ENCODE data around the gene TWF1. TPM values are rescaled to one million over a fixed set of nuclear protein-coding genes. Genes with fewer than 3 reads are reported as not detected.
A peak's percentile ranks its signal among the peaks of the same experiment; 100 is the strongest.

TWF1 gene
- total RNA-seq, 1 experiment from 2014 or later, result 85.9 TPM

- peaks cover 10% of the 10 kb centered on the region for H3K4me1 ChIP-seq (replicated peaks; ENCODE audit: insufficient read depth)
- DNase-seq, result no peak
- 0 out of 2 replicates have a peak, but pooled peaks cover 4% of the 10 kb centered on the region for H3F3A ChIP-seq (ENCODE audit: insufficient read depth, low read depth)
- no peaks in the 10 kb centered on the region for H3K9me2 ChIP-seq (ENCODE audit: insufficient read depth)
- no peak for TF ChIP-seq EZH2 (IDR thresholded peaks at IDR 0.05; ENCODE audit: low read depth)
- TF ChIP-seq, protein P1, sequence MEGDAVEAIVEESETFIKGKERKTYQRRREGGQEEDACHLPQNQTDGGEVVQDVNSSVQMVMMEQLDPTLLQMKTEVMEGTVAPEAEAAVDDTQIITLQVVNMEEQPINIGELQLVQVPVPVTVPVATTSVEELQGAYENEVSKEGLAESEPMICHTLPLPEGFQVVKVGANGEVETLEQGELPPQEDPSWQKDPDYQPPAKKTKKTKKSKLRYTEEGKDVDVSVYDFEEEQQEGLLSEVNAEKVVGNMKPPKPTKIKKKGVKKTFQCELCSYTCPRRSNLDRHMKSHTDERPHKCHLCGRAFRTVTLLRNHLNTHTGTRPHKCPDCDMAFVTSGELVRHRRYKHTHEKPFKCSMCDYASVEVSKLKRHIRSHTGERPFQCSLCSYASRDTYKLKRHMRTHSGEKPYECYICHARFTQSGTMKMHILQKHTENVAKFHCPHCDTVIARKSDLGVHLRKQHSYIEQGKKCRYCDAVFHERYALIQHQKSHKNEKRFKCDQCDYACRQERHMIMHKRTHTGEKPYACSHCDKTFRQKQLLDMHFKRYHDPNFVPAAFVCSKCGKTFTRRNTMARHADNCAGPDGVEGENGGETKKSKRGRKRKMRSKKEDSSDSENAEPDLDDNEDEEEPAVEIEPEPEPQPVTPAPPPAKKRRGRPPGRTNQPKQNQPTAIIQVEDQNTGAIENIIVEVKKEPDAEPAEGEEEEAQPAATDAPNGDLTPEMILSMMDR (conservative IDR thresholded peaks at IDR 0.05), result no peak
- no TSS peak for BruUV-seq (replicated peaks)
- no peak overlapping the region for H3K4me2 ChIP-seq
- no peaks in the 10 kb centered on the region for H3K9me3 ChIP-seq (ENCODE audit: insufficient read depth, low read depth)
- H2AFZ ChIP-seq, result no peak overlapping the region
- H3K79me2 ChIP-seq (ENCODE audit: low read depth), result no peaks in the 10 kb centered on the region
- no peaks in the 10 kb centered on the region for H4K20me1 ChIP-seq (ENCODE audit: insufficient read depth)
- no peak overlapping the region for H3K4me3 ChIP-seq
- no peaks in the 10 kb centered on the region for H3K27me3 ChIP-seq (ENCODE audit: insufficient read depth, low read depth)
- H3K27ac ChIP-seq, result no peak overlapping the region
- ChIA-PET POLR2A (ENCODE audit: unreplicated experiment) (no interaction called here), CTCF (interaction anchor here (0.7 kb wide), 1 partner anchor 57 kb away, joined by 3 read pairs; no protein-coding TSS in a partner anchor)
- no peaks in the 10 kb centered on the region for H3K36me3 ChIP-seq (ENCODE audit: low read depth)
- intact Hi-C loops (cut with micrococcal nuclease; ENCODE audit: unreplicated experiment), result no loop called here
These were observed 5.9 kb upstream of the TWF1 start for GRCh38 chr12:43812057-43812456.

- CTCF ChIA-PET, result no interaction called here
- no peaks in the 10 kb centered on the region for H3K9me3 ChIP-seq (ENCODE audit: insufficient read depth, low read depth)
- intact Hi-C loops (cut with micrococcal nuclease; ENCODE audit: unreplicated experiment), result loop anchor here (2.0 to 5.0 kb wide), 2 partner anchors 49 to 75 kb away; partner anchors contain the start of genes IRAK4 and PUS7L
- POLR2A ChIA-PET (ENCODE audit: unreplicated experiment), result no interaction called here
- peaks cover 38% of the 10 kb centered on the region for H3K79me2 ChIP-seq (ENCODE audit: low read depth)
- peak overlapping the region; percentile 95; the same call in 1 of the 2 replicates for H2AFZ ChIP-seq
- no peaks in the 10 kb centered on the region for H3F3A ChIP-seq (ENCODE audit: insufficient read depth, low read depth)
- no peaks in the 10 kb centered on the region for H4K20me1 ChIP-seq (ENCODE audit: insufficient read depth)
- peak overlapping the region; percentile 76; the same call in 1 of the 2 replicates for H3K27ac ChIP-seq
- H3K36me3 ChIP-seq (ENCODE audit: low read depth), result peaks cover 17% of the 10 kb centered on the region; the same call in 1 of the 2 replicates
- no peak for TF ChIP-seq EZH2 (IDR thresholded peaks at IDR 0.05; ENCODE audit: low read depth)
- TF ChIP-seq, protein P1 (conservative IDR thresholded peaks at IDR 0.05), result no peak
- no TSS peak for BruUV-seq (replicated peaks)
- H3K27me3 ChIP-seq (ENCODE audit: insufficient read depth, low read depth), result no peaks in the 10 kb centered on the region
- peak in 1 of 2 experiments; percentile 66 for DNase-seq
- H3K4me3 ChIP-seq, result peak overlapping the region; percentile 94; the same call in 1 of the 2 replicates
- no peaks in the 10 kb centered on the region for H3K9me2 ChIP-seq (ENCODE audit: insufficient read depth)
- peak overlapping the region; percentile 98 for H3K4me2 ChIP-seq
- H3K4me1 ChIP-seq (replicated peaks; ENCODE audit: insufficient read depth), result peaks cover 28% of the 10 kb centered on the region
These were observed 1.3 kb upstream of the TWF1 start for GRCh38 chr12:43807386-43807785.

DNA sequence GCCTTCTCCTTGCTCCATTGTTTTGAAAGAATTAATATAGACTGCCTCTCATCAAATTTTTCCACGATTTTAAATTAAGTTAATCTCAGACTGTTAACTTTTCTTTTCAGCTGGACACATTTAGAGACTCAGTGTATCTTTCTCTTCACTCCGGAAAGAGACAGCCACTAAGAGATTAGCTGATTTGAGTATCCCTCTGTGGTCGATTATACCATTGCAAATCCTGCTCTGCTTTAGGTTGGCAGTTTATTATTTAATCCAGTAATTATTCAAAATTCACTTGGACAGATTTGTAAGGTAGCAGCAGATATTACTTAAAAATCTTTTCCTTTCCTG lies 588 bp upstream of the TWF1 start:
- TSS peak; percentile 79 for BruUV-seq (replicated peaks)
- Histone ChIP-seq H2AFZ (peak overlapping the region; percentile 95), H3F3A (ENCODE audit: insufficient read depth, low read depth) (no peaks in the 10 kb centered on the region), H3K36me3 (ENCODE audit: low read depth) (peaks cover 24% of the 10 kb centered on the region; the same call in 1 of the 2 replicates), H3K9me3 (ENCODE audit: insufficient read depth, low read depth) (no peaks in the 10 kb centered on the region), H3K27me3 (ENCODE audit: insufficient read depth, low read depth) (no peaks in the 10 kb centered on the region), H3K9me2 (ENCODE audit: insufficient read depth) (no peaks in the 10 kb centered on the region), H3K4me3 (peak overlapping the region; percentile 94), H3K4me1 (replicated peaks; ENCODE audit: insufficient read depth) (peaks cover 28% of the 10 kb centered on the region), H4K20me1 (ENCODE audit: insufficient read depth) (no peaks in the 10 kb centered on the region), H3K27ac (peak overlapping the region; percentile 76), H3K4me2 (peak overlapping the region; percentile 98), H3K79me2 (ENCODE audit: low read depth) (peaks cover 38% of the 10 kb centered on the region)
- POLR2A ChIA-PET (ENCODE audit: unreplicated experiment), result interaction anchor here (0.6 to 0.7 kb wide), 2 partner anchors 76 to 143 kb away, joined by 4 to 5 read pairs; no protein-coding TSS in a partner anchor
- TF ChIP-seq, protein P1 (conservative IDR thresholded peaks at IDR 0.05), result no peak
- no peak for TF ChIP-seq EZH2 (IDR thresholded peaks at IDR 0.05; ENCODE audit: low read depth)
- DNase-seq, result no peak
- intact Hi-C loops (cut with micrococcal nuclease; ENCODE audit: unreplicated experiment), result loop anchor here (2.0 to 5.0 kb wide), 2 partner anchors 48 to 76 kb away; partner anchors contain the start of genes IRAK4 and PUS7L
- CTCF ChIA-PET, result no interaction called here
